Activated CD4-positive, alpha-beta T cell treated with anti-CD3 and anti-CD28 coated beads, Interleukin-2, amount 50 U/mL, for 24 hours (primary cell): ENCODE data around the gene STEEP1.

Source experiments
- DNase-seq, 2 donors: peaks; one replicate each; pipeline ENCODE4 v3.0.0-alpha.2; 2020; ENCODE audit warnings: low read depth in 1 of 2, low spot score in 1 of 2

Gene STEEP1

GRCh38 chrX:119489212-119490074 is 75.8 kb downstream of the STEEP1 start:
- no peak for DNase-seq

GRCh38 chrX:119488749-119489148 is 76.5 kb downstream of the STEEP1 start:
- DNase-seq: no peak
